Kidney (tissue), 14 donors: ENCODE data around the gene WDR62. TPM values are rescaled to one million over a fixed set of nuclear protein-coding genes. Genes with fewer than 3 reads are reported as not detected.
"Not testable (repeated sequence)": the region's sequence is repeated elsewhere in the genome, so short reads cannot be mapped to it uniquely, and the experiment has no call there.

Source experiments
- DNase-seq, 5 donors: peaks; one replicate each; pipeline ENCODE4 v3.0.0-alpha.2; 2013 to 2020
- FAIRE-seq: peaks from 2 replicates; lab custom pipeline; 2012; peaks lifted over from hg19 to GRCh38; lab: Jason Lieb, UNC
- H3K27ac ChIP-seq, 2 donors: one replicate each; pipeline ENCODE4 v1.7.0; 2013; ENCODE audit warnings: low read depth in 2 of 2, low read length in 2 of 2, inconsistent platforms in 1 of 2
- H3K27me3 ChIP-seq: one replicate; pipeline ENCODE4 v1.7.1; 2013; ENCODE audit warnings: low read length, inconsistent platforms; ENCODE audit not compliant: control insufficient read depth, insufficient read depth
- H3K36me3 ChIP-seq, 3 donors: one replicate each; pipeline versions ENCODE4 v1.7.0 to v1.7.1; 2013; ENCODE audit warnings: low read length in 3 of 3, control low read depth in 1 of 3, inconsistent platforms in 1 of 3; ENCODE audit not compliant: insufficient read depth in 3 of 3, control insufficient read depth in 2 of 3
- H3K4me1 ChIP-seq, 3 donors: one replicate each; pipeline versions ENCODE4 v1.7.0 to v1.7.1; 2013; ENCODE audit warnings: low read length in 3 of 3, inconsistent platforms in 1 of 3, low read depth in 1 of 3; ENCODE audit not compliant: control insufficient read depth in 2 of 3, insufficient read depth in 2 of 3
- H3K4me3 ChIP-seq, 3 donors: one replicate each; pipeline versions ENCODE4 v1.7.0 to v1.8.1; 2013; ENCODE audit warnings: low read length in 3 of 3, control low read depth in 1 of 3, inconsistent platforms in 1 of 3
- H3K9ac ChIP-seq, 3 donors: one replicate each; pipeline versions ENCODE4 v1.7.0 to v1.7.1; 2013; ENCODE audit warnings: low read length in 3 of 3, control low read depth in 1 of 3, inconsistent platforms in 1 of 3
- H3K9me3 ChIP-seq, 3 donors: one replicate each; pipeline versions ENCODE4 v1.7.0 to v1.7.1; 2013; ENCODE audit warnings: low read length in 3 of 3, control low read depth in 1 of 3, inconsistent platforms in 1 of 3; ENCODE audit not compliant: control insufficient read depth in 2 of 3, insufficient read depth in 1 of 3
- CTCF ChIP-seq: IDR thresholded peaks from 3 replicates; pipeline ENCODE4 v1.5.1; 2012; ENCODE audit warnings: mild to moderate bottlenecking, moderate library complexity, borderline replicate concordance; ENCODE audit not compliant: insufficient read depth; ENCODE audit errors: extremely low read depth
- intact Hi-C: fragments of 100-400 bp; cut with DNase I; formaldehyde crosslinking; loops from one replicate; pipeline ENCODE4 v1.11.1; 2022
- polyA plus RNA-seq: library from polyadenylated mRNA; stranded (reverse); fragments of 350-450 nt; fragmentation: Illumina TruSeq; extraction: RNeasy Lipid Tissue Mini Kit (QIAGEN cat#74804); gene quantifications from one replicate; pipeline ENCODE4 v1.2.3, GENCODE V29; 2014; ENCODE audit warnings: low read depth, low replicate concordance; ENCODE audit not compliant: insufficient read depth
- total RNA-seq: library from RNA; stranded (reverse); fragmentation: NEBNext Ultra II Directional; extraction: Animal tissue kit (Norgen Biotek cat#: 25700); gene quantifications from one replicate; pipeline ENCODE4 v1.2.1, GENCODE V29; 2021
- donor health status: control.
- donor health status: control.
- donor health status: control.
- donor health status: control.
- donor health status: control.
- donor health status: DM: yes; HTN: yes; CAD: no.
- donor health status: Normal renal cell carcinoma (clear cell type).

WDR62 gene
- total and polyA plus RNA-seq, 2 donors from 2014 or later, result 0.58 to 0.69 TPM

- Histone ChIP-seq H3K36me3 (peaks cover 3 to 24% (median 17%) of the 10 kb centered on the region in 3 donors), H3K9ac (no peak overlapping the region), H3K27ac (no peak overlapping the region), H3K4me1 (peaks cover 0 to under 1% (median 0%) of the 10 kb centered on the region in 3 donors), H3K4me3 (no peak overlapping the region), H3K27me3 (no peaks in the 10 kb centered on the region), H3K9me3 (no peaks in the 10 kb centered on the region)
- DNase-seq (no peak), FAIRE-seq (no peak)
- intact Hi-C loops, result loop anchor here (5.0 kb wide), 1 partner anchor 51 kb away; no protein-coding TSS in a partner anchor
- no peak for TF ChIP-seq CTCF
Observed at GRCh38 chr19:36121486-36122124, 66.9 kb downstream of the WDR62 start.

GRCh38 chr19:36125557-36125956 is 70.9 kb downstream of the WDR62 start:
- Histone ChIP-seq H3K9me3 (no peaks in the 10 kb centered on the region), H3K4me1 (peaks cover 0 to 9% (median 4%) of the 10 kb centered on the region in 3 donors), H3K4me3 (no peak overlapping the region), H3K27me3 (no peaks in the 10 kb centered on the region), H3K27ac (no peak overlapping the region), H3K36me3 (peaks cover 0 to 13% (median 9%) of the 10 kb centered on the region in 3 donors), H3K9ac (no peak overlapping the region)
- DNase-seq (no peak), FAIRE-seq (no peak)
- TF ChIP-seq CTCF, result no peak
- intact Hi-C loops, result no loop called here

GRCh38 chr19:36128392-36128736 is 73.7 kb downstream of the WDR62 start:
- Histone ChIP-seq H3K9ac (peak overlapping the region; percentile 28 to 73 (median 73)), H3K27ac (peak overlapping the region; percentile 86 to 89), H3K27me3 (no peaks in the 10 kb centered on the region), H3K4me3 (peak overlapping the region; percentile 62 to 75 (median 71)), H3K9me3 (no peaks in the 10 kb centered on the region), H3K36me3 (peaks cover 0 to 13% (median 8%) of the 10 kb centered on the region in 3 donors), H3K4me1 (peaks cover 0 to 9% (median 4%) of the 10 kb centered on the region in 3 donors)
- intact Hi-C loops, result no loop called here
- no peak for FAIRE-seq
- no peak for TF ChIP-seq CTCF
- DNase-seq, result no peak

- intact Hi-C loops, H3K27me3 ChIP-seq, H3K27ac ChIP-seq, H3K4me3 ChIP-seq, DNase-seq, H3K36me3 ChIP-seq, H3K9ac ChIP-seq, FAIRE-seq, H3K4me1 ChIP-seq, H3K9me3 ChIP-seq: not testable (repeated sequence)
Observed at GRCh38 chr19:36131221-36131620, 76.5 kb downstream of the WDR62 start.

- H3K9ac ChIP-seq, H3K4me1 ChIP-seq, intact Hi-C loops, H3K9me3 ChIP-seq, DNase-seq, H3K36me3 ChIP-seq, H3K4me3 ChIP-seq, H3K27me3 ChIP-seq, H3K27ac ChIP-seq, FAIRE-seq: not testable (repeated sequence)
Observed at GRCh38 chr19:36134867-36135266, 80.2 kb downstream of the WDR62 start.
